Measurements from ENCODE around the gene RBBP8NL. TPM values are rescaled to one million over a fixed set of nuclear protein-coding genes. Genes with fewer than 3 reads are reported as not detected.
A peak's percentile ranks its signal among the peaks of the same experiment; 100 is the strongest.

RBBP8NL gene
- total RNA-seq, 2 donors from 2014 or later: not detected

GRCh38 chr20:62365814-62366369 is 61.4 kb downstream of the RBBP8NL start:
- TF ChIP-seq CTCF (IDR thresholded peaks at IDR 0.05): no peak
- no peak for DNase-seq (ENCODE audit: low spot score)
- peaks cover 0 to 96% of the 10 kb centered on the region in 2 donors for H3K4me1 ChIP-seq
- no peaks in the 10 kb centered on the region for H3K36me3 ChIP-seq
- H3K27ac ChIP-seq: peak overlapping the region; percentile 95 to 98
- H3K9me3 ChIP-seq: no peaks in the 10 kb centered on the region
- peak overlapping the region; percentile 89 to 95 for H3K4me3 ChIP-seq
- no peaks in the 10 kb centered on the region for H3K27me3 ChIP-seq

GRCh38 chr20:62364911-62365736 is 62.2 kb downstream of the RBBP8NL start:
- peak; percentile 76 for DNase-seq (ENCODE audit: low spot score)
- TF ChIP-seq CTCF (IDR thresholded peaks at IDR 0.05): no peak

GRCh38 chr20:62363920-62364851 is 63.2 kb downstream of the RBBP8NL start:
- TF ChIP-seq CTCF (IDR thresholded peaks at IDR 0.05): no peak
- no peaks in the 10 kb centered on the region for H3K36me3 ChIP-seq
- H3K4me1 ChIP-seq: peaks cover 0 to 92% of the 10 kb centered on the region in 2 donors
- no peak for DNase-seq (ENCODE audit: low spot score)
- peak overlapping the region; percentile 89 to 95 for H3K4me3 ChIP-seq
- H3K27me3 ChIP-seq: no peaks in the 10 kb centered on the region
- H3K9me3 ChIP-seq: no peaks in the 10 kb centered on the region
- peak overlapping the region; percentile 95 to 98 for H3K27ac ChIP-seq

More at GRCh38 chr20:62364911-62365736, 62.2 kb downstream of the RBBP8NL start:
- Histone ChIP-seq H3K9me3 (no peaks in the 10 kb centered on the region), H3K4me1 (peaks cover 0 to 92% of the 10 kb centered on the region in 2 donors), H3K36me3 (no peaks in the 10 kb centered on the region), H3K4me3 (peak overlapping the region; percentile 89 to 95), H3K27me3 (no peaks in the 10 kb centered on the region), H3K27ac (peak overlapping the region; percentile 95 to 98)

- Histone ChIP-seq H3K4me3 (peak overlapping the region in 1 of 2 donors; percentile 95), H3K9me3 (no peaks in the 10 kb centered on the region), H3K27me3 (no peaks in the 10 kb centered on the region), H3K4me1 (peaks cover 0 to 92% of the 10 kb centered on the region in 2 donors), H3K27ac (peak overlapping the region; percentile 95 to 98), H3K36me3 (no peaks in the 10 kb centered on the region)
- no peak for DNase-seq (ENCODE audit: low spot score)
- peak in 1 of 2 donors; percentile 31 for TF ChIP-seq CTCF (IDR thresholded peaks at IDR 0.05)
Measured at GRCh38 chr20:62362991-62363919, 64.1 kb downstream of the RBBP8NL start.

- no peak for DNase-seq (ENCODE audit: low spot score)
- H3K36me3 ChIP-seq: no peaks in the 10 kb centered on the region
- H3K4me3 ChIP-seq: no peak overlapping the region
- TF ChIP-seq CTCF (IDR thresholded peaks at IDR 0.05): no peak
- H3K9me3 ChIP-seq: no peaks in the 10 kb centered on the region
- H3K27me3 ChIP-seq: no peaks in the 10 kb centered on the region
- peaks cover 0 to 92% of the 10 kb centered on the region in 2 donors for H3K4me1 ChIP-seq
- H3K27ac ChIP-seq: peak overlapping the region; percentile 95 to 98
Measured at GRCh38 chr20:62362590-62362940, 64.8 kb downstream of the RBBP8NL start.
